ENCODE results near the gene ACTR3.

ACTR3 gene

DNA sequence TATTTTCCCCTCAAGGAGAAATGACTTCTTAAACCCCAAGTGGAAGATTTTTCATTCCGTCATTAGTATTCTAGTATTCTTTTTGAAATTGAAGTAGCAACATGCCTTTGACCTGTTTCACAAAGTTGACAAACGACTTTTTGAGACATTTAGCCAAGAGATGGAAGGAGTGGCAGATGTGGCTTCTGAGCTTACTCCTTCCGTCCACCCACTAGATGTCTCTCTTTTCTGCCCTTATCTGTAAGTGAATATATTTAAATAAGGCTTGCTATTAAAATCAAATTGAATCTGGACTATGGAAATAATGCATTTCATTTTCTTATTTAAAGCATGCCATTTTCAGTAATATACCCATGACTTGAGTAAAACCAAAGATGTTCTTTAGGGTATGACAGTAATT is 74.1 kb downstream of the ACTR3 start:
- Histone ChIP-seq H3K9me3 (ENCODE audit: control insufficient read depth in 2 of 2, low read length in 2 of 2) (no peaks in the 10 kb centered on the region), H3K4me3 (ENCODE audit: low read length in 2 of 2) (no peak overlapping the region), H3K36me3 (ENCODE audit: control insufficient read depth in 2 of 2, insufficient read depth in 2 of 2, low read length in 2 of 2) (peaks cover 10 to 17% of the 10 kb centered on the region in 2 donors), H3K27ac (ENCODE audit: low read depth in 2 of 2, low read length in 2 of 2) (no peak overlapping the region), H3K4me1 (ENCODE audit: control insufficient read depth in 2 of 2, insufficient read depth in 2 of 2, low read length in 2 of 2) (peaks cover 0 to 8% of the 10 kb centered on the region in 2 donors), H3K27me3 (ENCODE audit: control insufficient read depth in 2 of 2, insufficient read depth in 2 of 2, low read length in 2 of 2) (no peaks in the 10 kb centered on the region), H3K9ac (ENCODE audit: low read depth in 1 of 2, low read length in 2 of 2) (no peak overlapping the region)

GRCh38 chr2:113964436-113964835 is 74.5 kb downstream of the ACTR3 start:
- Histone ChIP-seq H3K4me1 (ENCODE audit: control insufficient read depth in 2 of 2, insufficient read depth in 2 of 2, low read length in 2 of 2) (peaks cover 0 to 8% of the 10 kb centered on the region in 2 donors), H3K9me3 (ENCODE audit: control insufficient read depth in 2 of 2, low read length in 2 of 2) (no peaks in the 10 kb centered on the region), H3K9ac (ENCODE audit: low read depth in 1 of 2, low read length in 2 of 2) (no peak overlapping the region), H3K27ac (ENCODE audit: low read depth in 2 of 2, low read length in 2 of 2) (no peak overlapping the region), H3K36me3 (ENCODE audit: control insufficient read depth in 2 of 2, insufficient read depth in 2 of 2, low read length in 2 of 2) (peaks cover 7 to 14% of the 10 kb centered on the region in 2 donors), H3K4me3 (ENCODE audit: low read length in 2 of 2) (no peak overlapping the region), H3K27me3 (ENCODE audit: control insufficient read depth in 2 of 2, insufficient read depth in 2 of 2, low read length in 2 of 2) (no peaks in the 10 kb centered on the region)

DNA sequence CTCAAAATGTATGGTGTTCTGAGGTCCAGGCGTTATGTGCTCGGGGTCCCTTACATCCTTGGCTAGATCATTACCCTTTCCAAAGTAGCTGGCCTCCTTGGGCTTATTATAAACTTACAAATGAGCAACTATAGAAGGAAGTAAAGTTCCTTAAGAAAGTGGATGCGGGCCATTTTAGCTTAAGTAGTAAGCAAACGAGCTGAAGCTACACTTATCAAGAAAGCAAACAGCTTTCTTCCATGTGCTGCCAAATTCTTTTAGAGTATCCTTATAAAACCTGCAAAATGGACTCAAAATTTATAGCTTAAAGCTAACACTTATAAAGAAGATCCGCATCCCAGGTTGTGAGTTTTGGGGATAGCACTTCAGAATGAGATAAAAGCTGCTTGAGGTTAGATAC is 75.3 kb downstream of the ACTR3 start:
- peaks cover 4 to 11% of the 10 kb centered on the region in 2 donors for H3K36me3 ChIP-seq (ENCODE audit: control insufficient read depth in 2 of 2, insufficient read depth in 2 of 2, low read length in 2 of 2)
- H3K9ac ChIP-seq (ENCODE audit: low read depth in 1 of 2, low read length in 2 of 2): no peak overlapping the region
- no peak overlapping the region for H3K4me3 ChIP-seq (ENCODE audit: low read length in 2 of 2)
- H3K27me3 ChIP-seq (ENCODE audit: control insufficient read depth in 2 of 2, insufficient read depth in 2 of 2, low read length in 2 of 2): no peaks in the 10 kb centered on the region
- no peak overlapping the region for H3K27ac ChIP-seq (ENCODE audit: low read depth in 2 of 2, low read length in 2 of 2)
- H3K9me3 ChIP-seq (ENCODE audit: control insufficient read depth in 2 of 2, low read length in 2 of 2): no peaks in the 10 kb centered on the region
- H3K4me1 ChIP-seq (ENCODE audit: control insufficient read depth in 2 of 2, insufficient read depth in 2 of 2, low read length in 2 of 2): peaks cover 0 to 8% of the 10 kb centered on the region in 2 donors

GRCh38 chr2:113965644-113966043 is 75.8 kb downstream of the ACTR3 start:
- H3K9ac ChIP-seq (ENCODE audit: low read depth in 1 of 2, low read length in 2 of 2): no peak overlapping the region
- H3K4me3 ChIP-seq (ENCODE audit: low read length in 2 of 2): no peak overlapping the region
- no peaks in the 10 kb centered on the region for H3K27me3 ChIP-seq (ENCODE audit: control insufficient read depth in 2 of 2, insufficient read depth in 2 of 2, low read length in 2 of 2)
- H3K4me1 ChIP-seq (ENCODE audit: control insufficient read depth in 2 of 2, insufficient read depth in 2 of 2, low read length in 2 of 2): peaks cover 0 to 8% of the 10 kb centered on the region in 2 donors
- H3K9me3 ChIP-seq (ENCODE audit: control insufficient read depth in 2 of 2, low read length in 2 of 2): no peaks in the 10 kb centered on the region
- H3K27ac ChIP-seq (ENCODE audit: low read depth in 2 of 2, low read length in 2 of 2): no peak overlapping the region
- H3K36me3 ChIP-seq (ENCODE audit: control insufficient read depth in 2 of 2, insufficient read depth in 2 of 2, low read length in 2 of 2): peaks cover 1 to 7% of the 10 kb centered on the region in 2 donors

- no peak overlapping the region for H3K27ac ChIP-seq (ENCODE audit: low read depth in 2 of 2, low read length in 2 of 2)
- no peak overlapping the region for H3K9ac ChIP-seq (ENCODE audit: low read depth in 1 of 2, low read length in 2 of 2)
- no peaks in the 10 kb centered on the region for H3K9me3 ChIP-seq (ENCODE audit: control insufficient read depth in 2 of 2, low read length in 2 of 2)
- H3K27me3 ChIP-seq (ENCODE audit: control insufficient read depth in 2 of 2, insufficient read depth in 2 of 2, low read length in 2 of 2): no peaks in the 10 kb centered on the region
- H3K4me3 ChIP-seq (ENCODE audit: low read length in 2 of 2): no peak overlapping the region
- peaks cover 0 to 8% of the 10 kb centered on the region in 2 donors for H3K4me1 ChIP-seq (ENCODE audit: control insufficient read depth in 2 of 2, insufficient read depth in 2 of 2, low read length in 2 of 2)
- H3K36me3 ChIP-seq (ENCODE audit: control insufficient read depth in 2 of 2, insufficient read depth in 2 of 2, low read length in 2 of 2): peaks cover 0 to 5% of the 10 kb centered on the region in 2 donors
Observed at GRCh38 chr2:113966171-113966570, 76.3 kb downstream of the ACTR3 start.

GRCh38 chr2:113966832-113967231 is 76.9 kb downstream of the ACTR3 start:
- H3K27ac ChIP-seq (ENCODE audit: low read depth in 2 of 2, low read length in 2 of 2): peak overlapping the region; percentile 5 to 9

DNA sequence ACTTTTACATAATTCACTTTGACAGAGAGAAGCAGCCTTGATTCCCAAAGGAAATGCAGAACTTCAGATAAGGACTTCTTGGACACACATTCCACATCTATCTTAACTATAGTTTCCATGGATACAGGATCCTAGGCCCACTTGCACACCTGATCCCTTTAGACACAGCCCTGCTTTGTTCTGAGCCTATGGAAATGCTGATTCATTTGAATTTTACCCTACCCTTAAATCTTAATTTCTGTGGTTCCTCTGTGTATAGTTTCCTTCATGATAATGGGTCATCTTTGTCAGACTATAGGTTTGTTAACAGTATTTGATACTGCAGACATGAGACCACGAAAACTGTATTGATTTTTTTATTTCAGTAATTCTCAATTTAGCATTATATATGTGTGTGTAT is 77.4 kb downstream of the ACTR3 start:
- Histone ChIP-seq H3K4me3 (ENCODE audit: low read length in 2 of 2) (no peak overlapping the region), H3K9me3 (ENCODE audit: control insufficient read depth in 2 of 2, low read length in 2 of 2) (no peaks in the 10 kb centered on the region), H3K27me3 (ENCODE audit: control insufficient read depth in 2 of 2, insufficient read depth in 2 of 2, low read length in 2 of 2) (no peaks in the 10 kb centered on the region), H3K9ac (ENCODE audit: low read depth in 1 of 2, low read length in 2 of 2) (no peak overlapping the region), H3K36me3 (ENCODE audit: control insufficient read depth in 2 of 2, insufficient read depth in 2 of 2, low read length in 2 of 2) (no peaks in the 10 kb centered on the region), H3K27ac (ENCODE audit: low read depth in 2 of 2, low read length in 2 of 2) (peak overlapping the region; percentile 5 to 9), H3K4me1 (ENCODE audit: control insufficient read depth in 2 of 2, insufficient read depth in 2 of 2, low read length in 2 of 2) (peaks cover 0 to 8% of the 10 kb centered on the region in 2 donors)

More at GRCh38 chr2:113966832-113967231, 76.9 kb downstream of the ACTR3 start:
- Histone ChIP-seq H3K9ac (ENCODE audit: low read depth in 1 of 2, low read length in 2 of 2) (no peak overlapping the region), H3K4me1 (ENCODE audit: control insufficient read depth in 2 of 2, insufficient read depth in 2 of 2, low read length in 2 of 2) (peaks cover 0 to 8% of the 10 kb centered on the region in 2 donors), H3K9me3 (ENCODE audit: control insufficient read depth in 2 of 2, low read length in 2 of 2) (no peaks in the 10 kb centered on the region), H3K4me3 (ENCODE audit: low read length in 2 of 2) (no peak overlapping the region), H3K27me3 (ENCODE audit: control insufficient read depth in 2 of 2, insufficient read depth in 2 of 2, low read length in 2 of 2) (no peaks in the 10 kb centered on the region), H3K36me3 (ENCODE audit: control insufficient read depth in 2 of 2, insufficient read depth in 2 of 2, low read length in 2 of 2) (peaks cover 0 to under 1% of the 10 kb centered on the region in 2 donors)

- Histone ChIP-seq H3K9ac (ENCODE audit: low read depth in 1 of 2, low read length in 2 of 2) (no peak overlapping the region), H3K36me3 (ENCODE audit: control insufficient read depth in 2 of 2, insufficient read depth in 2 of 2, low read length in 2 of 2) (peaks cover 0 to 4% of the 10 kb centered on the region in 2 donors), H3K27me3 (ENCODE audit: control insufficient read depth in 2 of 2, insufficient read depth in 2 of 2, low read length in 2 of 2) (no peaks in the 10 kb centered on the region), H3K9me3 (ENCODE audit: control insufficient read depth in 2 of 2, low read length in 2 of 2) (no peaks in the 10 kb centered on the region), H3K27ac (ENCODE audit: low read depth in 2 of 2, low read length in 2 of 2) (no peak overlapping the region), H3K4me3 (ENCODE audit: low read length in 2 of 2) (no peak overlapping the region), H3K4me1 (ENCODE audit: control insufficient read depth in 2 of 2, insufficient read depth in 2 of 2, low read length in 2 of 2) (no peaks in the 10 kb centered on the region)
Observed at GRCh38 chr2:113972766-113973165, 82.9 kb downstream of the ACTR3 start.

- H3K27me3 ChIP-seq (ENCODE audit: control insufficient read depth in 2 of 2, insufficient read depth in 2 of 2, low read length in 2 of 2): no peaks in the 10 kb centered on the region
- no peaks in the 10 kb centered on the region for H3K9me3 ChIP-seq (ENCODE audit: control insufficient read depth in 2 of 2, low read length in 2 of 2)
- peaks cover 2 to 3% of the 10 kb centered on the region in 2 donors for H3K4me1 ChIP-seq (ENCODE audit: control insufficient read depth in 2 of 2, insufficient read depth in 2 of 2, low read length in 2 of 2)
- H3K36me3 ChIP-seq (ENCODE audit: control insufficient read depth in 2 of 2, insufficient read depth in 2 of 2, low read length in 2 of 2): peaks cover 0 to 4% of the 10 kb centered on the region in 2 donors
- H3K27ac ChIP-seq (ENCODE audit: low read depth in 2 of 2, low read length in 2 of 2): no peak overlapping the region
- H3K9ac ChIP-seq (ENCODE audit: low read depth in 1 of 2, low read length in 2 of 2): no peak overlapping the region
- H3K4me3 ChIP-seq (ENCODE audit: low read length in 2 of 2): no peak overlapping the region
Observed at GRCh38 chr2:113973810-113974209, 83.9 kb downstream of the ACTR3 start.

DNA sequence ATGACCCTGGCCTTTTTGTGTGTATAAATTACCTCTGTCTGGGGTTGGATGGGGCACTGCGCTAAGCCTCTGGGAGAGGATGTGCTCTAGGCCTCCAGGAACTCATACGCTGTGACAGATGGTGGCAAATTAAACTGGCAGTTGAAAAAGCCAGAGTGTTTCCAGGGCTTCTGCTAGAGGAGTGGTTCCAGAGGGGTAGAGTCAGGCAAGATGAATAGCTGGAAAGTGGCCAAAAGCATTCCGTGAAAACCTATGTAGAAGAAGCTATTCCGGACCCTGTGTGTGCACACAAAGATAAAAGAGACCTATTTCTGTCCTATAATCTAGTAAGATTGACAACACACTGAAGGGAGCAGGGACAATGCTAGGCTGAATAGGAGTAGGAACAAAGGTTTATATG is 84.8 kb downstream of the ACTR3 start:
- H3K9me3 ChIP-seq (ENCODE audit: control insufficient read depth in 2 of 2, low read length in 2 of 2): no peaks in the 10 kb centered on the region
- H3K9ac ChIP-seq (ENCODE audit: low read depth in 1 of 2, low read length in 2 of 2): no peak overlapping the region
- H3K27ac ChIP-seq (ENCODE audit: low read depth in 2 of 2, low read length in 2 of 2): no peak overlapping the region
- H3K36me3 ChIP-seq (ENCODE audit: control insufficient read depth in 2 of 2, insufficient read depth in 2 of 2, low read length in 2 of 2): peaks cover 0 to 4% of the 10 kb centered on the region in 2 donors
- no peak overlapping the region for H3K4me3 ChIP-seq (ENCODE audit: low read length in 2 of 2)
- no peaks in the 10 kb centered on the region for H3K27me3 ChIP-seq (ENCODE audit: control insufficient read depth in 2 of 2, insufficient read depth in 2 of 2, low read length in 2 of 2)
- H3K4me1 ChIP-seq (ENCODE audit: control insufficient read depth in 2 of 2, insufficient read depth in 2 of 2, low read length in 2 of 2): peaks cover 2 to 3% of the 10 kb centered on the region in 2 donors
